OCI-LY3 (cell line): ENCODE results near the gene DTNA.
"Not testable (repeated sequence)": the region's sequence is repeated elsewhere in the genome, so short reads cannot be mapped to it uniquely, and the experiment has no call there.

Source experiments
- H2AFZ ChIP-seq: fragments of 200-600, 300-600 bp; shearing (Covaris generic); 2 replicates; pipeline ENCODE4 v1.6.0; 2014; ENCODE audit warnings: antibody characterized with exemption, low read depth, low read length
- H3K27ac ChIP-seq: fragments of 200-600, 300-600 bp; sonication (generic); 2 replicates; pipeline ENCODE4 v1.5.1; 2014; ENCODE audit warnings: mild to moderate bottlenecking, low read length, moderate library complexity, mixed read lengths
- H3K27me3 ChIP-seq: fragments of 200-600, 300-600 bp; sonication (generic); 2 replicates; pipeline ENCODE4 v1.6.1; 2014; ENCODE audit warnings: low read depth, low read length, mixed read lengths
- H3K36me3 ChIP-seq: fragments of 200-600, 300-600 bp; sonication (generic); replicated peaks from 2 replicates; pipeline ENCODE3; 2014; ENCODE audit warnings: low read depth, low read length, mixed read lengths
- H3K4me1 ChIP-seq: fragments of 300-600, 200-600 bp; sonication (generic); 2 replicates; pipeline ENCODE4 v1.6.1; 2014; ENCODE audit warnings: low read length, mixed read lengths
- H3K4me2 ChIP-seq: fragments of 200-600, 300-600 bp; sonication (generic); 2 replicates; pipeline ENCODE4 v1.6.1; 2014; ENCODE audit warnings: low read length, mixed read lengths
- H3K4me3 ChIP-seq: fragments of 300-600, 200-600 bp; sonication (generic); 2 replicates; pipeline ENCODE4 v1.5.1; 2014; ENCODE audit warnings: antibody characterized with exemption, mild to moderate bottlenecking, low read length, moderate library complexity
- H3K79me2 ChIP-seq: fragments of 300-600, 200-600 bp; shearing (Covaris generic); 2 replicates; pipeline ENCODE4 v1.6.1; 2014; ENCODE audit warnings: mild to moderate bottlenecking, low read length, mixed read lengths
- H3K9ac ChIP-seq: fragments of 300-600, 200-600 bp; shearing (Covaris generic); 2 replicates; pipeline ENCODE4 v1.6.0; 2014; ENCODE audit warnings: mild to moderate bottlenecking, low read length, moderate library complexity
- H3K9me3 ChIP-seq: fragments of 200-600, 300-600 bp; shearing (Covaris generic); 2 replicates; pipeline ENCODE4 v1.6.1; 2014; ENCODE audit warnings: low read length, mixed read lengths; ENCODE audit not compliant: insufficient read depth
- H4K20me1 ChIP-seq: fragments of 200-600, 300-600 bp; sonication (generic); 2 replicates; pipeline ENCODE4 v1.6.1; 2016; ENCODE audit warnings: low read length, mixed read lengths; ENCODE audit not compliant: insufficient read depth
- EZH2phosphoT487 ChIP-seq: fragments of 200-600 bp; shearing (Covaris generic); IDR thresholded peaks from 2 replicates; pipeline ENCODE4 v1.6.1; 2018; ENCODE audit warnings: antibody characterized with exemption, mixed run types, low read depth
- TF ChIP-seq, protein P1 (sequence below): fragments of 200-600, 300-600 bp; sonication (generic); IDR thresholded peaks from 2 replicates; pipeline ENCODE4 v1.5.1; 2014; ENCODE audit warnings: antibody characterized with exemption, low read length, low read depth

The DTNA gene

DNA sequence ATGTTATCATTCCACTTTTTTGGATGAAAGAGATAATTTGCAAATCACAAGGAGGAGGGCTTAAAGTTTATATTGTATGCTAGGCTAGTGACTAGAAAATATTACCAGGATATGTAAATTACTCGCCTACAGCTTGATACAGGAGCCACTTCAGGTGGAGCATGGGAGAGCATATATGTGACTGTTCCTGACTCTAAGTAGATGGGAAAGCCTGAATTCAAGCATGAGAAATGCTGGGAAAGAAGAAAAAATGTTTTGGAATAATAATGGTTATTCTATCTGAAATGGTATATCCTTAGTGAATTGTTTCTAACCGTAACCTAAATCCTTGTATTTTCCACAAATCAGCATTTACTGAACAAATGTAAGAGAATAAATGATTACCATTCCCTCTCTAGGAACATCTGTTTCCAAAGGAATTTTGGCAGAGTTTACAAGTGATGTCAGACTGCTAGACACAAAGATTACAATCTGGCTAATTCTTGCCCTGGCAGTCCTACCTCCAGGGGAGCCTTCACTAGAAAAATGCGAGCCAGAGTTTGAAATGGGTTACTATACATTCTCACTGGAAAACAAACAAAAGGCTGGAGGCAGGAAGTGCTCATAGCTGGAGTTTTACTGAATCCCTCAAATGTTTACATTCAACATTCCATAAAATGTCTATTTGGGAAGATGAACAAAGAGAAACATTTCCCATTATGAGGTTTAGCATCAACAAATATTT lies 201.7 kb downstream of the DTNA start:
- Histone ChIP-seq H3K36me3 (no peaks in the 10 kb centered on the region), H3K27ac (no peak overlapping the region), H3K4me1 (no peaks in the 10 kb centered on the region), H3K4me3 (no peak overlapping the region), H3K27me3 (no peaks in the 10 kb centered on the region), H3K9ac (no peak overlapping the region), H4K20me1 (no peaks in the 10 kb centered on the region), H3K9me3 (no peaks in the 10 kb centered on the region), H3K4me2 (no peak overlapping the region), H3K79me2 (no peaks in the 10 kb centered on the region), H2AFZ (no peak overlapping the region)
- TF ChIP-seq, protein P1, sequence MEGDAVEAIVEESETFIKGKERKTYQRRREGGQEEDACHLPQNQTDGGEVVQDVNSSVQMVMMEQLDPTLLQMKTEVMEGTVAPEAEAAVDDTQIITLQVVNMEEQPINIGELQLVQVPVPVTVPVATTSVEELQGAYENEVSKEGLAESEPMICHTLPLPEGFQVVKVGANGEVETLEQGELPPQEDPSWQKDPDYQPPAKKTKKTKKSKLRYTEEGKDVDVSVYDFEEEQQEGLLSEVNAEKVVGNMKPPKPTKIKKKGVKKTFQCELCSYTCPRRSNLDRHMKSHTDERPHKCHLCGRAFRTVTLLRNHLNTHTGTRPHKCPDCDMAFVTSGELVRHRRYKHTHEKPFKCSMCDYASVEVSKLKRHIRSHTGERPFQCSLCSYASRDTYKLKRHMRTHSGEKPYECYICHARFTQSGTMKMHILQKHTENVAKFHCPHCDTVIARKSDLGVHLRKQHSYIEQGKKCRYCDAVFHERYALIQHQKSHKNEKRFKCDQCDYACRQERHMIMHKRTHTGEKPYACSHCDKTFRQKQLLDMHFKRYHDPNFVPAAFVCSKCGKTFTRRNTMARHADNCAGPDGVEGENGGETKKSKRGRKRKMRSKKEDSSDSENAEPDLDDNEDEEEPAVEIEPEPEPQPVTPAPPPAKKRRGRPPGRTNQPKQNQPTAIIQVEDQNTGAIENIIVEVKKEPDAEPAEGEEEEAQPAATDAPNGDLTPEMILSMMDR = no peak
- TF ChIP-seq EZH2phosphoT487 = no peak

DNA sequence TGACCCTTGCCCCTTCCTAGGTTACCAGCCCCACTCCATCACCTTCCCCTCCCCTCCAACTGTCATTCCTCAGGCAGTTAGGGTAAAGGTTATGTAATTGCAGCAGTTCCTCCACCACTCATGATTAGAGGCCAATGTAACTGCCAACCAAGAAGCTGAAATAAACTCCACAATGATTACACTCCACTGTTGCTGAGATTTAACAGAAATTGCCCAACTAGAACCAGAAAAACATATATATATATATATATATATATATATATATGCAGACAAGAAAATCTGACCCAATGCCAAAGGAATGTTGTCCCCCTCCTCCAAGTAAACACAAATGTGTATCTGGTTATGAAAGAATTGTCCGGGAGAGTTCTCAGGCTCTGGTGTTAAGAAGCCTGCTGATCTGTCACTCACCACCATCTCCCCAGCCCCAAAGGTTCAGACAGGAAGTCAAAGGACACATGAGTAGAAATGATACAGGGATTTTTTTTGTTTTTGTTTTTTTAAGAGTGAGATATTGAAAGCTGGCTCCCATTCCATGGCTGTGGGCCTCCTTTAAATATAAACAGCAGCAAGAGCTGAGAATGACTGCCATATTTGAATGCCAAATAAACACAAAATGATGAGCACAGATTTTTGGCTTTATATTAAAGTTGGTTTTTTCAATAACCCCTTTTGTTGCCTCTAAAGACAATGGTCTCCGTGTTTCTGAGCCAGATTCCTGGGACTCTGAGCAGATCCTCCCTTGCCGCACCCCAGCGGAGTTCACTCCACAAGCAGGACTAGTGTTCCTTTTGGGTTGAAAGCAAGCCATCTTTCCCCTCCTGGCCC lies 204.0 kb downstream of the DTNA start:
- Histone ChIP-seq H3K27ac (no peak overlapping the region), H3K4me3 (no peak overlapping the region), H2AFZ (no peak overlapping the region), H3K9me3 (no peaks in the 10 kb centered on the region), H4K20me1 (no peaks in the 10 kb centered on the region), H3K27me3 (no peaks in the 10 kb centered on the region), H3K79me2 (no peaks in the 10 kb centered on the region), H3K36me3 (no peaks in the 10 kb centered on the region), H3K4me1 (no peaks in the 10 kb centered on the region), H3K9ac (no peak overlapping the region), H3K4me2 (no peak overlapping the region)
- TF ChIP-seq, protein P1 = no peak
- TF ChIP-seq EZH2phosphoT487 = no peak

DNA sequence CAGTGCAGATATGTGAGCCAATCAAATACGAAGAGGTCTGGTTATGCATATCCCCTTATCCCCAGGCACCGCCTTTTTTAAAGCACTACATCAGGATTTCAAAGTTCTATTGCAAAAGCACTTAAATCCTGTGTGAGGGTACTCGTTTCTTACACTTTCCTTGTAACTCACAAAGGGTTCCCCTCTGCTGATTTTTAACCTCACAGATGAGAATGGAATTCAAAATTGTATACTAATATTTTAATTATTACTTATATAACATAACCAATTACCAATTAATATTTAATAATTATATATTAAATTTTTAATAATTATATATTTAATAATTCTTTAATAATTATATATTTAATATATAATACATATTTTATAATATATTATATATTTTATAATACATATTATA lies 204.9 kb downstream of the DTNA start:
- no peak overlapping the region for H3K9ac ChIP-seq
- no peak overlapping the region for H3K4me2 ChIP-seq

DNA sequence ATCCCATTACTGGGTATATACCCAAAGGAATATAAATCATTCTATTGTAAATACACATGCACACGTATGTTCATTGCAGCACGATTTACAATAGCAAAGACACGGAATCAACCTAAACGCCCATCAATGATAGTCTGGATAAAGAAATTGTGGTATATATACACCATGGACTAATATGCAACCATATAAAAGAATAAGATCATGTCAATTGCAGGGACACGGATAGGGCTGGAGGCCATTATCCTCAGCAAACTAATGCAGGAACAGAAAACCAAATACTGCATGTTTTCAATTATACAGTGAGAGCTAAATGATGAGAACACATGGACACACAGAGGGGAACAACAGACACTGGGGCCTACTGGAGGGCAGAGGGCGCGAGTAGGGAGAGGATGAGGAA lies 206.4 kb downstream of the DTNA start:
- H4K20me1 ChIP-seq, H3K27ac ChIP-seq, H3K4me2 ChIP-seq, H3K4me1 ChIP-seq, H3K9ac ChIP-seq, H3K4me3 ChIP-seq, H3K27me3 ChIP-seq, H3K36me3 ChIP-seq, H2AFZ ChIP-seq, H3K9me3 ChIP-seq, H3K79me2 ChIP-seq: not testable (repeated sequence)

More for the DNA sequence above, 204.9 kb downstream of the DTNA start:
- Histone ChIP-seq H3K4me3 (no peak overlapping the region), H3K27ac (no peak overlapping the region), H3K27me3 (no peaks in the 10 kb centered on the region), H2AFZ (no peak overlapping the region), H4K20me1 (no peaks in the 10 kb centered on the region), H3K79me2 (no peaks in the 10 kb centered on the region), H3K36me3 (no peaks in the 10 kb centered on the region), H3K9me3 (no peaks in the 10 kb centered on the region), H3K4me1 (no peaks in the 10 kb centered on the region)
- TF ChIP-seq, protein P1 = no peak
- TF ChIP-seq EZH2phosphoT487 = no peak
